ENCODE measurements around the gene ISCA2. TPM values are rescaled to one million over a fixed set of nuclear protein-coding genes. Genes with fewer than 3 reads are reported as not detected.

ISCA2 gene
- total RNA-seq, 2 experiments from 2014 or later: 38.4 to 50.0 TPM

DNA sequence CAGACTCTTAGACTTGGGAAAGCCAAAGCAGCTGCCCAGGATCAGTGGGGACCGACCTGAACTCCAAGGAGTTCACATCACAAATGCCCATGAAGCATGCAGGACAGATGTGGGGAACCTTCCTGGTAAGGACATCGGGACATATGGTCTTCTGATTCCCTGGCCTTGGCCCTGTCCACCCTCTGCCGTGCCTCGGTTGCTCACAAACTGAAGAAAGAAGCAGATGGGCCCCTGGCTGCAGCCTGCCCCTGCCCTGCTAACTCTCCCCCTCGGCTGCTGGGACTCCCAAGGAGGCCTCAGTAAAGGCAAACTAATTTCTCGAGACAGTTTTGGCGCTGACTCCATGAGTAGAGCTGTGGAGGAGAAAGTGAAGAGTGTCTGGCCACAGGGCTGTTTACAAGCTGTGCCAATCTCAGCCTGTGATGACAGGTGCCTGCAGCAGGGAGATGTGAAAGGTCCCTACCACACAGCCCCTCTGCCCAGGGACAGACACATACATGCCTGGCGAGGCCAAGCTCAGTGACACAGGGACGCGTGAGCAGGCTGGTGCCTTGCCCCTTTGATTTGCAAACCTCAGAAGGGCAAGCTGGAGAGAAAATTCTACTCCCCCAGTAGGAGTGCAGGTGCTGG lies 48.6 kb downstream of the ISCA2 start:
- ChIA-PET POLR2A (no interaction called here), CTCF (ENCODE audit: unreplicated experiment) (no interaction called here)
- no peak for TF ChIP-seq EZH2phosphoT487 (IDR thresholded peaks at IDR 0.05; ENCODE audit: borderline replicate concordance, low read depth, low read length)
- TF ChIP-seq, protein P1, sequence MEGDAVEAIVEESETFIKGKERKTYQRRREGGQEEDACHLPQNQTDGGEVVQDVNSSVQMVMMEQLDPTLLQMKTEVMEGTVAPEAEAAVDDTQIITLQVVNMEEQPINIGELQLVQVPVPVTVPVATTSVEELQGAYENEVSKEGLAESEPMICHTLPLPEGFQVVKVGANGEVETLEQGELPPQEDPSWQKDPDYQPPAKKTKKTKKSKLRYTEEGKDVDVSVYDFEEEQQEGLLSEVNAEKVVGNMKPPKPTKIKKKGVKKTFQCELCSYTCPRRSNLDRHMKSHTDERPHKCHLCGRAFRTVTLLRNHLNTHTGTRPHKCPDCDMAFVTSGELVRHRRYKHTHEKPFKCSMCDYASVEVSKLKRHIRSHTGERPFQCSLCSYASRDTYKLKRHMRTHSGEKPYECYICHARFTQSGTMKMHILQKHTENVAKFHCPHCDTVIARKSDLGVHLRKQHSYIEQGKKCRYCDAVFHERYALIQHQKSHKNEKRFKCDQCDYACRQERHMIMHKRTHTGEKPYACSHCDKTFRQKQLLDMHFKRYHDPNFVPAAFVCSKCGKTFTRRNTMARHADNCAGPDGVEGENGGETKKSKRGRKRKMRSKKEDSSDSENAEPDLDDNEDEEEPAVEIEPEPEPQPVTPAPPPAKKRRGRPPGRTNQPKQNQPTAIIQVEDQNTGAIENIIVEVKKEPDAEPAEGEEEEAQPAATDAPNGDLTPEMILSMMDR (conservative IDR thresholded peaks at IDR 0.05; ENCODE audit: low read length): no peak
- H3K27ac ChIP-seq (ENCODE audit: low read depth, low read length, poor library complexity, severe bottlenecking): no peak overlapping the region
- BruUV-seq (replicated peaks): no TSS peak
- H3K36me3 ChIP-seq (ENCODE audit: insufficient read depth, low read length): no peaks in the 10 kb centered on the region
- H3K4me1 ChIP-seq (ENCODE audit: insufficient read depth, low read length, poor library complexity, severe bottlenecking): no peaks in the 10 kb centered on the region
- no peak overlapping the region for H2AFZ ChIP-seq (ENCODE audit: low read length)
- H3K4me2 ChIP-seq (ENCODE audit: low read length): no peak overlapping the region
- H3K9me2 ChIP-seq (ENCODE audit: insufficient read depth, low read length): no peaks in the 10 kb centered on the region
- no peaks in the 10 kb centered on the region for H3K9me3 ChIP-seq (ENCODE audit: low read length)
- no peaks in the 10 kb centered on the region for H3K79me2 ChIP-seq (ENCODE audit: insufficient read depth, low read depth, low read length)
- no peak overlapping the region for H3K4me3 ChIP-seq (ENCODE audit: low read depth, low read length, poor library complexity, severe bottlenecking)
- H4K20me1 ChIP-seq (ENCODE audit: insufficient read depth, low read length): no peaks in the 10 kb centered on the region
- no peak for DNase-seq (ENCODE audit: low spot score)
- intact Hi-C loops (cut with micrococcal nuclease; ENCODE audit: unreplicated experiment): no loop called here

DNA sequence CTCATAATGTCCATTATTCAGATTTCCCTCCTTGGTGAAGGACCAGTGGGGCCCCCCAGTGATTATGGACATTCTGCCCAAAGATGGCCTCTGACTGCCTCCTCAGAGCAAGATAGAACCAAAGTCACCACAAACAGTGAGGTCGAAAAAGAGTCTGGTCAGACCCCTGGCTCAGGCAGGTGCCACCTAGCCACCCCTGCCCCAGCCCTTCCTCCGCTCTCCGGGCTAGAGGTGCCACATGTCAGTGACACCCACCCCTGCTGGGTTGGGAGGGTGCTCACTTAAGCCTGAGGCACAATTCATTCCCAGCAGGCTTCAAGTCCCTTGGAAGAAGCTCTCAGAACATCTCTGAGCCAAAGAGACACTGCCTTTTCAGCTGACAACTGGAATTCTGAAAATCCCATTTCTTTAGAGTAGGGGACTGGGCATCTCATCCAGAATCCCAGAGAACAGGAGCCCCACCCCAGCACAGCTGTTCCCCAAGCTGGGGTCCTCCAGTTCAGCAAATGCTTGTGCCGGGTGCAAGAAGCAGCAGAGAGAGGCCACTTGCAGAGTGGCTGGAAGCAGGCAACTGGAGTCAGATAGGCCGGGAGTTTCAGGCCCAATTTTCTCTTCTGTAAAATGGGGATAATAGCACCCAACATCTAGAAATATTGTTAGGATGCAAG lies 50.3 kb downstream of the ISCA2 start:
- H3K4me3 ChIP-seq (ENCODE audit: low read depth, low read length, poor library complexity, severe bottlenecking): no peak overlapping the region
- H3K9me2 ChIP-seq (ENCODE audit: insufficient read depth, low read length): no peaks in the 10 kb centered on the region
- DNase-seq (ENCODE audit: low spot score): no peak
- H4K20me1 ChIP-seq (ENCODE audit: insufficient read depth, low read length): no peaks in the 10 kb centered on the region
- H2AFZ ChIP-seq (ENCODE audit: low read length): no peak overlapping the region
- no peaks in the 10 kb centered on the region for H3K36me3 ChIP-seq (ENCODE audit: insufficient read depth, low read length)
- H3K4me1 ChIP-seq (ENCODE audit: insufficient read depth, low read length, poor library complexity, severe bottlenecking): no peaks in the 10 kb centered on the region
- no peaks in the 10 kb centered on the region for H3K79me2 ChIP-seq (ENCODE audit: insufficient read depth, low read depth, low read length)
- H3K4me2 ChIP-seq (ENCODE audit: low read length): no peak overlapping the region
- no peak overlapping the region for H3K27ac ChIP-seq (ENCODE audit: low read depth, low read length, poor library complexity, severe bottlenecking)
- no peaks in the 10 kb centered on the region for H3K9me3 ChIP-seq (ENCODE audit: low read length)
- no TSS peak for BruUV-seq (replicated peaks)
- CTCF ChIA-PET (ENCODE audit: unreplicated experiment): no interaction called here
- TF ChIP-seq EZH2phosphoT487 (IDR thresholded peaks at IDR 0.05; ENCODE audit: borderline replicate concordance, low read depth, low read length): no peak
- TF ChIP-seq, protein P1 (conservative IDR thresholded peaks at IDR 0.05; ENCODE audit: low read length): no peak
- intact Hi-C loops (cut with micrococcal nuclease; ENCODE audit: unreplicated experiment): no loop called here
- POLR2A ChIA-PET: no interaction called here

DNA sequence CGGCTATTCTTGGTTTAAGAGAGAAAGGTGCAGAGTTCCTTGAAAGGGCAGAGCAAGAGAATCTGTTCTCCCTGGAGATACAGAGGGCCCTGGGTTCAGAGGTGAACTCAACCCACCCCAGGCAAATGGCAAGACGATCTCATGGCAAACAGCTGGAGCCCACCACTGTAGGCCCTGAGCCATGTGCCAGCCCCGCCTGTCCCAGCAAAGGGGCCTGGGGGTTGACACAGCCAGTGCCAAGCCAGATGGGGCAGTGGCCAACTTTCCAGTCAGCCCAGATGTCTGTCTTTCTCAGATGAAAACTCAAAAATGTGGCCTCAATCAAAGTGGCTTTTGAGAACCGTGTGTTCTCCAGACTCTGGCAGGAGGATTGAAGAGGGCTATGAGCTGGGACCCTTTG lies 51.8 kb downstream of the ISCA2 start:
- no TSS peak for BruUV-seq (replicated peaks)

More for the DNA sequence above, 51.8 kb downstream of the ISCA2 start:
- Histone ChIP-seq H2AFZ (ENCODE audit: low read length) (no peak overlapping the region), H3K9me2 (ENCODE audit: insufficient read depth, low read length) (no peaks in the 10 kb centered on the region), H3K79me2 (ENCODE audit: insufficient read depth, low read depth, low read length) (no peaks in the 10 kb centered on the region), H3K4me2 (ENCODE audit: low read length) (no peak overlapping the region), H3K4me3 (ENCODE audit: low read depth, low read length, poor library complexity, severe bottlenecking) (no peak overlapping the region), H4K20me1 (ENCODE audit: insufficient read depth, low read length) (no peaks in the 10 kb centered on the region), H3K4me1 (ENCODE audit: insufficient read depth, low read length, poor library complexity, severe bottlenecking) (no peaks in the 10 kb centered on the region), H3K36me3 (ENCODE audit: insufficient read depth, low read length) (no peaks in the 10 kb centered on the region), H3K9me3 (ENCODE audit: low read length) (no peaks in the 10 kb centered on the region), H3K27ac (ENCODE audit: low read depth, low read length, poor library complexity, severe bottlenecking) (no peak overlapping the region)
- intact Hi-C loops (cut with micrococcal nuclease; ENCODE audit: unreplicated experiment): no loop called here
- ChIA-PET POLR2A (no interaction called here), CTCF (ENCODE audit: unreplicated experiment) (no interaction called here)
- no peak for TF ChIP-seq EZH2phosphoT487 (IDR thresholded peaks at IDR 0.05; ENCODE audit: borderline replicate concordance, low read depth, low read length)
- TF ChIP-seq, protein P1 (conservative IDR thresholded peaks at IDR 0.05; ENCODE audit: low read length): no peak
- DNase-seq (ENCODE audit: low spot score): no peak

All from OCI-LY7 (cell line).